ENCODE results near the gene IL22RA2.

DNA sequence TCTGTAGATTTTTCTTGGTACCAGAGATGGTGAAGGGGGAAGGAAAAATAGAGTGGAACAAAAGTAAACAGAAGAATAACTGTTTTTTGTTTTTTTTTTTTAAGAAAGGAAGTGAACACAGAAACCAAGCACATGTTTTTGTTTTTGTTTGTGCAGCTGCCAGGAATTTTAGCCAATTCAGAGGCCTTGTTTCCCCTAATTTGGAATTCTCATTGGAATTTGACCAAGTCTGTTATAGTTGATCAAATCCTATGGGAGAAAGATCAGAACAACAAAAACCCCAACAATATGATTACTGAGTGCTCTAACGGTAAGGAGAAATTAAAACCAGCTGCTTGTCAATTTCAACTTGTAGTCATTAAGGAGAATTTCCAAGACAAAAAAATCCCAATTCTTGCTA is 18.2 kb upstream of the IL22RA2 start:
- TF ChIP-seq, protein P1, sequence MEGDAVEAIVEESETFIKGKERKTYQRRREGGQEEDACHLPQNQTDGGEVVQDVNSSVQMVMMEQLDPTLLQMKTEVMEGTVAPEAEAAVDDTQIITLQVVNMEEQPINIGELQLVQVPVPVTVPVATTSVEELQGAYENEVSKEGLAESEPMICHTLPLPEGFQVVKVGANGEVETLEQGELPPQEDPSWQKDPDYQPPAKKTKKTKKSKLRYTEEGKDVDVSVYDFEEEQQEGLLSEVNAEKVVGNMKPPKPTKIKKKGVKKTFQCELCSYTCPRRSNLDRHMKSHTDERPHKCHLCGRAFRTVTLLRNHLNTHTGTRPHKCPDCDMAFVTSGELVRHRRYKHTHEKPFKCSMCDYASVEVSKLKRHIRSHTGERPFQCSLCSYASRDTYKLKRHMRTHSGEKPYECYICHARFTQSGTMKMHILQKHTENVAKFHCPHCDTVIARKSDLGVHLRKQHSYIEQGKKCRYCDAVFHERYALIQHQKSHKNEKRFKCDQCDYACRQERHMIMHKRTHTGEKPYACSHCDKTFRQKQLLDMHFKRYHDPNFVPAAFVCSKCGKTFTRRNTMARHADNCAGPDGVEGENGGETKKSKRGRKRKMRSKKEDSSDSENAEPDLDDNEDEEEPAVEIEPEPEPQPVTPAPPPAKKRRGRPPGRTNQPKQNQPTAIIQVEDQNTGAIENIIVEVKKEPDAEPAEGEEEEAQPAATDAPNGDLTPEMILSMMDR (CRISPR knock-in tag; IDR thresholded peaks at IDR 0.05), result no peak
- TF ChIP-seq HDAC6 (IDR thresholded peaks at IDR 0.05; ENCODE audit: low read depth, low read length), result no peak
- no peak for TF ChIP-seq SAP130 (CRISPR knock-in tag; IDR thresholded peaks at IDR 0.05; ENCODE audit: low read depth)
- TF ChIP-seq HCFC1 (IDR thresholded peaks at IDR 0.05; ENCODE audit: low read depth, low read length), result no peak
- TF ChIP-seq, protein P2, sequence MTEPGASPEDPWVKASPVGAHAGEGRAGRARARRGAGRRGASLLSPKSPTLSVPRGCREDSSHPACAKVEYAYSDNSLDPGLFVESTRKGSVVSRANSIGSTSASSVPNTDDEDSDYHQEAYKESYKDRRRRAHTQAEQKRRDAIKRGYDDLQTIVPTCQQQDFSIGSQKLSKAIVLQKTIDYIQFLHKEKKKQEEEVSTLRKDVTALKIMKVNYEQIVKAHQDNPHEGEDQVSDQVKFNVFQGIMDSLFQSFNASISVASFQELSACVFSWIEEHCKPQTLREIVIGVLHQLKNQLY (CRISPR knock-in tag; IDR thresholded peaks at IDR 0.05), result no peak
- no peak for TF ChIP-seq MED13 (CRISPR knock-in tag; IDR thresholded peaks at IDR 0.05)
- no peak for TF ChIP-seq FOXO1 (CRISPR knock-in tag; IDR thresholded peaks at IDR 0.05)
- no peak for TF ChIP-seq TARDBP (CRISPR knock-in tag; IDR thresholded peaks at IDR 0.05)
- TF ChIP-seq, protein P3, sequence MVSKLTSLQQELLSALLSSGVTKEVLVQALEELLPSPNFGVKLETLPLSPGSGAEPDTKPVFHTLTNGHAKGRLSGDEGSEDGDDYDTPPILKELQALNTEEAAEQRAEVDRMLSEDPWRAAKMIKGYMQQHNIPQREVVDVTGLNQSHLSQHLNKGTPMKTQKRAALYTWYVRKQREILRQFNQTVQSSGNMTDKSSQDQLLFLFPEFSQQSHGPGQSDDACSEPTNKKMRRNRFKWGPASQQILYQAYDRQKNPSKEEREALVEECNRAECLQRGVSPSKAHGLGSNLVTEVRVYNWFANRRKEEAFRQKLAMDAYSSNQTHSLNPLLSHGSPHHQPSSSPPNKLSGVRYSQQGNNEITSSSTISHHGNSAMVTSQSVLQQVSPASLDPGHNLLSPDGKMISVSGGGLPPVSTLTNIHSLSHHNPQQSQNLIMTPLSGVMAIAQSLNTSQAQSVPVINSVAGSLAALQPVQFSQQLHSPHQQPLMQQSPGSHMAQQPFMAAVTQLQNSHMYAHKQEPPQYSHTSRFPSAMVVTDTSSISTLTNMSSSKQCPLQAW (CRISPR knock-in tag; IDR thresholded peaks at IDR 0.05), result no peak
- no peak for TF ChIP-seq ZNF431 (CRISPR knock-in tag; IDR thresholded peaks at IDR 0.05; ENCODE audit: borderline replicate concordance, low read depth)
- TF ChIP-seq SUZ12 (IDR thresholded peaks at IDR 0.05; ENCODE audit: low read depth, low read length), result no peak
- TF ChIP-seq NCOA2 (CRISPR knock-in tag; IDR thresholded peaks at IDR 0.05), result no peak
- TF ChIP-seq, protein P4, sequence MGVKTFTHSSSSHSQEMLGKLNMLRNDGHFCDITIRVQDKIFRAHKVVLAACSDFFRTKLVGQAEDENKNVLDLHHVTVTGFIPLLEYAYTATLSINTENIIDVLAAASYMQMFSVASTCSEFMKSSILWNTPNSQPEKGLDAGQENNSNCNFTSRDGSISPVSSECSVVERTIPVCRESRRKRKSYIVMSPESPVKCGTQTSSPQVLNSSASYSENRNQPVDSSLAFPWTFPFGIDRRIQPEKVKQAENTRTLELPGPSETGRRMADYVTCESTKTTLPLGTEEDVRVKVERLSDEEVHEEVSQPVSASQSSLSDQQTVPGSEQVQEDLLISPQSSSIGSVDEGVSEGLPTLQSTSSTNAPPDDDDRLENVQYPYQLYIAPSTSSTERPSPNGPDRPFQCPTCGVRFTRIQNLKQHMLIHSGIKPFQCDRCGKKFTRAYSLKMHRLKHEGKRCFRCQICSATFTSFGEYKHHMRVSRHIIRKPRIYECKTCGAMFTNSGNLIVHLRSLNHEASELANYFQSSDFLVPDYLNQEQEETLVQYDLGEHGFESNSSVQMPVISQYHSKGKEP (CRISPR knock-in tag; IDR thresholded peaks at IDR 0.05), result no peak
- TF ChIP-seq, protein P5, sequence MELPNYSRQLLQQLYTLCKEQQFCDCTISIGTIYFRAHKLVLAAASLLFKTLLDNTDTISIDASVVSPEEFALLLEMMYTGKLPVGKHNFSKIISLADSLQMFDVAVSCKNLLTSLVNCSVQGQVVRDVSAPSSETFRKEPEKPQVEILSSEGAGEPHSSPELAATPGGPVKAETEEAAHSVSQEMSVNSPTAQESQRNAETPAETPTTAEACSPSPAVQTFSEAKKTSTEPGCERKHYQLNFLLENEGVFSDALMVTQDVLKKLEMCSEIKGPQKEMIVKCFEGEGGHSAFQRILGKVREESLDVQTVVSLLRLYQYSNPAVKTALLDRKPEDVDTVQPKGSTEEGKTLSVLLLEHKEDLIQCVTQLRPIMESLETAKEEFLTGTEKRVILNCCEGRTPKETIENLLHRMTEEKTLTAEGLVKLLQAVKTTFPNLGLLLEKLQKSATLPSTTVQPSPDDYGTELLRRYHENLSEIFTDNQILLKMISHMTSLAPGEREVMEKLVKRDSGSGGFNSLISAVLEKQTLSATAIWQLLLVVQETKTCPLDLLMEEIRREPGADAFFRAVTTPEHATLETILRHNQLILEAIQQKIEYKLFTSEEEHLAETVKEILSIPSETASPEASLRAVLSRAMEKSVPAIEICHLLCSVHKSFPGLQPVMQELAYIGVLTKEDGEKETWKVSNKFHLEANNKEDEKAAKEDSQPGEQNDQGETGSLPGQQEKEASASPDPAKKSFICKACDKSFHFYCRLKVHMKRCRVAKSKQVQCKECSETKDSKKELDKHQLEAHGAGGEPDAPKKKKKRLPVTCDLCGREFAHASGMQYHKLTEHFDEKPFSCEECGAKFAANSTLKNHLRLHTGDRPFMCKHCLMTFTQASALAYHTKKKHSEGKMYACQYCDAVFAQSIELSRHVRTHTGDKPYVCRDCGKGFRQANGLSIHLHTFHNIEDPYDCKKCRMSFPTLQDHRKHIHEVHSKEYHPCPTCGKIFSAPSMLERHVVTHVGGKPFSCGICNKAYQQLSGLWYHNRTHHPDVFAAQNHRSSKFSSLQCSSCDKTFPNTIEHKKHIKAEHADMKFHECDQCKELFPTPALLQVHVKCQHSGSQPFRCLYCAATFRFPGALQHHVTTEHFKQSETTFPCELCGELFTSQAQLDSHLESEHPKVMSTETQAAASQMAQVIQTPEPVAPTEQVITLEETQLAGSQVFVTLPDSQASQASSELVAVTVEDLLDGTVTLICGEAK (IDR thresholded peaks at IDR 0.05), result no peak
- TF ChIP-seq, protein P5 (CRISPR knock-in tag; IDR thresholded peaks at IDR 0.05), result no peak

All from HepG2 (cell line).